Astrocyte (in vitro differentiated cells and primary cell): ENCODE data around the gene ALX4.

Experiments
- EZH2 ChIP-seq: IDR thresholded peaks from 2 replicates; pipeline ENCODE4 v1.6.1; 2012; ENCODE audit warnings: mild to moderate bottlenecking, low read length, inconsistent platforms; ENCODE audit not compliant: insufficient read depth
- TF ChIP-seq, protein P1 (sequence below): IDR thresholded peaks from 2 replicates; pipeline ENCODE4 v1.5.1; 2011; ENCODE audit warnings: low read depth, mild to moderate bottlenecking, inconsistent platforms, low read length, moderate library complexity; ENCODE audit not compliant: insufficient read depth

DNA sequence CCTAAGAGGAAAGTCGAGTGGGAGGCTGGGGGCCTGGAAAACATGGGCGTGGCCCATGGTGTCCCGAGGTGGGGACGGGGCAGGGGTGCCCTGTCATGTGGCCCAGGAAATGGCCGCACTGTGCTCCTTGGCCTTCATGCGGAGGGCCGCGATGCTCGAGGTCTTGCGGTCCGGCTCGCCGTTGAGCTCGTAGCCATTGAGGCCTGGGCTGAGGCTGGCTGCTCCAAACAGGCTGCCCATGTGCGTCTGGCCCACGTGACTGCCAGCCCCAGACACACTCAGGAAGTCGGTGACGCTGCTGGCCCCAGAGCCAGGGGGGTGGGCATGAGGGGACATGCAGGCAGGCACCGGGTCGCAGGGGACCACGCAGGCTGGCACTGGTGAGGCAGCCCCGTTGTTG lies 45.2 kb downstream of the ALX4 start:
- TF ChIP-seq, protein P1, sequence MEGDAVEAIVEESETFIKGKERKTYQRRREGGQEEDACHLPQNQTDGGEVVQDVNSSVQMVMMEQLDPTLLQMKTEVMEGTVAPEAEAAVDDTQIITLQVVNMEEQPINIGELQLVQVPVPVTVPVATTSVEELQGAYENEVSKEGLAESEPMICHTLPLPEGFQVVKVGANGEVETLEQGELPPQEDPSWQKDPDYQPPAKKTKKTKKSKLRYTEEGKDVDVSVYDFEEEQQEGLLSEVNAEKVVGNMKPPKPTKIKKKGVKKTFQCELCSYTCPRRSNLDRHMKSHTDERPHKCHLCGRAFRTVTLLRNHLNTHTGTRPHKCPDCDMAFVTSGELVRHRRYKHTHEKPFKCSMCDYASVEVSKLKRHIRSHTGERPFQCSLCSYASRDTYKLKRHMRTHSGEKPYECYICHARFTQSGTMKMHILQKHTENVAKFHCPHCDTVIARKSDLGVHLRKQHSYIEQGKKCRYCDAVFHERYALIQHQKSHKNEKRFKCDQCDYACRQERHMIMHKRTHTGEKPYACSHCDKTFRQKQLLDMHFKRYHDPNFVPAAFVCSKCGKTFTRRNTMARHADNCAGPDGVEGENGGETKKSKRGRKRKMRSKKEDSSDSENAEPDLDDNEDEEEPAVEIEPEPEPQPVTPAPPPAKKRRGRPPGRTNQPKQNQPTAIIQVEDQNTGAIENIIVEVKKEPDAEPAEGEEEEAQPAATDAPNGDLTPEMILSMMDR = no peak
- no peak for TF ChIP-seq EZH2
